Endothelial cell of umbilical vein (primary cell): ENCODE data around the gene LGALS3BP. TPM values are rescaled to one million over a fixed set of nuclear protein-coding genes. Genes with fewer than 3 reads are reported as not detected.

Experiments
- BruUV-seq: library from RNA; stranded (reverse); fragments of 400-500 nt; replicated peaks from 2 replicates; lab custom pipeline; 2021; lab: Mats Ljungman, UMichigan
- CTCF ChIA-PET: fragments of 300-600, 350-600 bp; sonication (Branson Sonifier 250); formaldehyde crosslinking; loops from one replicate; lab custom pipeline; 2021; ENCODE audit warnings: antibody characterized with exemption, inconsistent platforms; lab: Charles Lee
- POLR2A ChIA-PET: fragments of 300-600, 350-600 bp; sonication (Branson Sonifier 250); formaldehyde crosslinking; loops from one replicate; lab custom pipeline; 2021; ENCODE audit warnings: antibody characterized with exemption, inconsistent platforms; lab: Charles Lee
- DNase-seq: peaks from one replicate; pipeline ENCODE4 v3.0.0-alpha.2; 2011; ENCODE audit warnings: low read depth, low spot score
- FAIRE-seq: peaks from 2 replicates; lab custom pipeline; 2011; peaks lifted over from hg19 to GRCh38; lab: Jason Lieb, UNC
- H2AFZ ChIP-seq: 2 replicates; pipeline ENCODE4 v1.6.0; 2012; ENCODE audit warnings: low read depth, low read length, control low read depth, inconsistent platforms
- H3K27ac ChIP-seq: 2 replicates; pipeline ENCODE4 v1.5.1; 2011; ENCODE audit warnings: low read depth, mild to moderate bottlenecking, control low read depth, low read length, moderate library complexity; ENCODE audit not compliant: insufficient read depth
- H3K27me3 ChIP-seq, 2 experiments: 2 replicates each; pipeline versions ENCODE4 v1.6.0 to v1.6.1; 2011; ENCODE audit warnings: low read length in 2 of 2, mixed read lengths in 1 of 2; ENCODE audit not compliant: control insufficient read depth in 2 of 2, insufficient read depth in 2 of 2
- H3K36me3 ChIP-seq, 2 experiments: 2 replicates in 1 of 2; 3 replicates in 1 of 2; pipeline ENCODE4 v1.5.1; 2011; ENCODE audit warnings: low read length in 2 of 2, mild to moderate bottlenecking in 1 of 2, moderate library complexity in 1 of 2; ENCODE audit not compliant: control insufficient read depth in 2 of 2, insufficient read depth in 2 of 2; ENCODE audit errors: extremely low read depth in 1 of 2
- H3K4me1 ChIP-seq: 3 replicates; pipeline ENCODE4 v1.5.1; 2011; ENCODE audit warnings: mild to moderate bottlenecking, low read length; ENCODE audit not compliant: control insufficient read depth, insufficient read depth; ENCODE audit errors: extremely low read depth
- H3K4me2 ChIP-seq: 2 replicates; pipeline ENCODE4 v1.6.1; 2011; ENCODE audit warnings: low read length, control low read depth, mixed read lengths; ENCODE audit not compliant: insufficient read depth
- H3K4me3 ChIP-seq, 3 experiments: fragments of 200-600 bp in 1 of 3; sonication (generic), shearing (Covaris generic) in 1 of 3; replicated peaks in 1 of 3; 2 replicates each; pipeline ENCODE4 v1.5.1; 2011 to 2016; ENCODE audit warnings: control low read depth in 3 of 3, low read length in 3 of 3, mild to moderate bottlenecking in 2 of 3, inconsistent platforms in 1 of 3, low read depth in 1 of 3, moderate library complexity in 1 of 3; ENCODE audit not compliant: insufficient read depth in 1 of 3
- H3K79me2 ChIP-seq: 2 replicates; pipeline ENCODE4 v1.6.0; 2012; ENCODE audit warnings: low read length, inconsistent platforms; ENCODE audit not compliant: control insufficient read depth, insufficient read depth
- H3K9ac ChIP-seq: replicated peaks from 2 replicates; pipeline ENCODE3; 2011; ENCODE audit warnings: low read length, control low read depth; ENCODE audit not compliant: insufficient read depth; ENCODE audit errors: extremely low read depth
- H3K9me1 ChIP-seq: replicated peaks from 3 replicates; pipeline ENCODE4 v1.6.0; 2011; ENCODE audit warnings: mild to moderate bottlenecking, low read length; ENCODE audit not compliant: control insufficient read depth, insufficient read depth; ENCODE audit errors: extremely low read depth
- H3K9me3 ChIP-seq: replicated peaks from 2 replicates; pipeline ENCODE4 v1.5.1; 2012; ENCODE audit warnings: low read length, inconsistent platforms; ENCODE audit not compliant: control insufficient read depth, insufficient read depth
- H4K20me1 ChIP-seq: replicated peaks from 2 replicates; pipeline ENCODE3; 2011; ENCODE audit warnings: mild to moderate bottlenecking, low read length; ENCODE audit not compliant: control insufficient read depth, insufficient read depth; ENCODE audit errors: extremely low read depth
- EZH2 ChIP-seq: IDR thresholded peaks from 2 replicates; pipeline ENCODE4 v1.6.1; 2012; ENCODE audit warnings: borderline replicate concordance, low read depth, mild to moderate bottlenecking, moderate library complexity, low read length, inconsistent platforms; ENCODE audit not compliant: severe bottlenecking
- FOS ChIP-seq: IDR thresholded peaks from 2 replicates; pipeline ENCODE4 v1.6.1; 2011; ENCODE audit warnings: mild to moderate bottlenecking, low read length, moderate library complexity, borderline replicate concordance; ENCODE audit not compliant: insufficient read depth
- GATA2 ChIP-seq: IDR thresholded peaks from 2 replicates; pipeline ENCODE4 v1.7.0; 2011; ENCODE audit warnings: low read depth, mild to moderate bottlenecking, moderate library complexity, mixed read lengths, low read length; ENCODE audit not compliant: insufficient read length, insufficient read depth
- JUN ChIP-seq: IDR thresholded peaks from 2 replicates; pipeline ENCODE4 v1.6.1; 2011; ENCODE audit warnings: borderline replicate concordance, low read depth; ENCODE audit not compliant: insufficient read length, insufficient read depth
- MAX ChIP-seq: IDR thresholded peaks from 2 replicates; pipeline ENCODE4 v1.6.1; 2011; ENCODE audit not compliant: insufficient read depth, insufficient read length
- MYC ChIP-seq: IDR thresholded peaks from one replicate; pipeline ENCODE4 v1.6.1; 2011; ENCODE audit warnings: mild to moderate bottlenecking, low read depth, low read length
- POLR2A ChIP-seq: IDR thresholded peaks from 2 replicates; pipeline ENCODE4 v1.6.1; 2012; ENCODE audit warnings: low read depth, mild to moderate bottlenecking, control low read depth, low read length
- POLR2AphosphoS5 ChIP-seq: IDR thresholded peaks from 2 replicates; pipeline ENCODE4 v1.6.1; 2012; ENCODE audit warnings: low read depth, mild to moderate bottlenecking, control low read depth, low read length, moderate library complexity; ENCODE audit not compliant: insufficient read depth
- dilution Hi-C: fragments of 300-500 bp; cut with MboI; formaldehyde crosslinking; loops from one replicate; pipeline ENCODE4 v1.15.0; 2019; ENCODE audit warnings: low sequenced_read_pairs; ENCODE audit not compliant: extremely low pct_ligation_motif_present
- intact Hi-C: fragments of 100-400 bp; cut with micrococcal nuclease; formaldehyde crosslinking; loops from one replicate; pipeline ENCODE4 v1.10.0; 2022
- polyA plus RNA-seq, 4 experiments: library from polyadenylated mRNA; depleted of rRNA in 3 of 4; stranded (reverse) in 3 of 4; unstranded in 1 of 4; fragments of >200 nt; gene quantifications; 2 replicates each; pipeline versions ENCODE4 v1.2.1 to v1.2.3, GENCODE V29; 2011 to 2012; ENCODE audit warnings: missing spikeins in 1 of 4
- total RNA-seq: library from RNA; stranded (reverse); gene quantifications from 2 replicates; pipeline ENCODE4 v1.2.3, GENCODE V29; 2021
- TF ChIP-seq, protein P1 (sequence below), 2 donors: IDR thresholded peaks; 1 replicate in 1 of 2; 2 replicates in 1 of 2; pipeline ENCODE4 v1.5.1; 2011; ENCODE audit warnings: low read length in 2 of 2, mild to moderate bottlenecking in 2 of 2, moderate library complexity in 2 of 2, control low read depth in 1 of 2, inconsistent platforms in 1 of 2, low read depth in 1 of 2; ENCODE audit not compliant: insufficient read depth in 1 of 2; ENCODE audit errors: extremely low read depth in 1 of 2

Gene LGALS3BP
- total and polyA plus RNA-seq, 2 donors (not counting 3 experiments of a cell fraction or from before 2014, with no cell fraction given), result 0.77 to 1.3 TPM

- Histone ChIP-seq H3K27ac (no peak overlapping the region), H4K20me1 (no peaks in the 10 kb centered on the region), H3K4me1 (peaks cover 8% of the 10 kb centered on the region), H2AFZ (no peak overlapping the region), H3K36me3 (no peaks in the 10 kb centered on the region), H3K9me1 (no peaks in the 10 kb centered on the region), H3K4me3 (no peak overlapping the region), H3K27me3 (no peaks in the 10 kb centered on the region), H3K9me3 (no peaks in the 10 kb centered on the region), H3K4me2 (no peak overlapping the region), H3K79me2 (no peaks in the 10 kb centered on the region), H3K9ac (no peak overlapping the region)
- FAIRE-seq, result no peak
- ChIA-PET POLR2A (no interaction called here), CTCF (interaction anchor here (1.7 kb wide), 1 partner anchor 10 kb away, joined by 4 read pairs; no protein-coding TSS in a partner anchor)
- TF ChIP-seq EZH2 (no peak), MYC (no peak), POLR2A (no peak), POLR2AphosphoS5 (no peak), JUN (no peak), GATA2 (no peak), FOS (no peak), MAX (no peak)
- TF ChIP-seq, protein P1, sequence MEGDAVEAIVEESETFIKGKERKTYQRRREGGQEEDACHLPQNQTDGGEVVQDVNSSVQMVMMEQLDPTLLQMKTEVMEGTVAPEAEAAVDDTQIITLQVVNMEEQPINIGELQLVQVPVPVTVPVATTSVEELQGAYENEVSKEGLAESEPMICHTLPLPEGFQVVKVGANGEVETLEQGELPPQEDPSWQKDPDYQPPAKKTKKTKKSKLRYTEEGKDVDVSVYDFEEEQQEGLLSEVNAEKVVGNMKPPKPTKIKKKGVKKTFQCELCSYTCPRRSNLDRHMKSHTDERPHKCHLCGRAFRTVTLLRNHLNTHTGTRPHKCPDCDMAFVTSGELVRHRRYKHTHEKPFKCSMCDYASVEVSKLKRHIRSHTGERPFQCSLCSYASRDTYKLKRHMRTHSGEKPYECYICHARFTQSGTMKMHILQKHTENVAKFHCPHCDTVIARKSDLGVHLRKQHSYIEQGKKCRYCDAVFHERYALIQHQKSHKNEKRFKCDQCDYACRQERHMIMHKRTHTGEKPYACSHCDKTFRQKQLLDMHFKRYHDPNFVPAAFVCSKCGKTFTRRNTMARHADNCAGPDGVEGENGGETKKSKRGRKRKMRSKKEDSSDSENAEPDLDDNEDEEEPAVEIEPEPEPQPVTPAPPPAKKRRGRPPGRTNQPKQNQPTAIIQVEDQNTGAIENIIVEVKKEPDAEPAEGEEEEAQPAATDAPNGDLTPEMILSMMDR (IDR thresholded peaks at IDR 0.05; ENCODE audit: extremely low read depth in 1 of 2, insufficient read depth in 1 of 2, low read depth in 1 of 2, low read length in 2 of 2), result no peak
- intact Hi-C loops (no loop called here), dilution Hi-C loops (no loop called here)
- BruUV-seq, result no TSS peak
- no peak for DNase-seq
These were observed 1.5 kb upstream of the LGALS3BP start for GRCh38 chr17:78981010-78981888.
